ENCODE results near the gene ICAM1.
A peak's percentile ranks its signal among the peaks of the same experiment; 100 is the strongest.

ICAM1 gene, protein sequence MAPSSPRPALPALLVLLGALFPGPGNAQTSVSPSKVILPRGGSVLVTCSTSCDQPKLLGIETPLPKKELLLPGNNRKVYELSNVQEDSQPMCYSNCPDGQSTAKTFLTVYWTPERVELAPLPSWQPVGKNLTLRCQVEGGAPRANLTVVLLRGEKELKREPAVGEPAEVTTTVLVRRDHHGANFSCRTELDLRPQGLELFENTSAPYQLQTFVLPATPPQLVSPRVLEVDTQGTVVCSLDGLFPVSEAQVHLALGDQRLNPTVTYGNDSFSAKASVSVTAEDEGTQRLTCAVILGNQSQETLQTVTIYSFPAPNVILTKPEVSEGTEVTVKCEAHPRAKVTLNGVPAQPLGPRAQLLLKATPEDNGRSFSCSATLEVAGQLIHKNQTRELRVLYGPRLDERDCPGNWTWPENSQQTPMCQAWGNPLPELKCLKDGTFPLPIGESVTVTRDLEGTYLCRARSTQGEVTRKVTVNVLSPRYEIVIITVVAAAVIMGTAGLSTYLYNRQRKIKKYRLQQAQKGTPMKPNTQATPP

DNA sequence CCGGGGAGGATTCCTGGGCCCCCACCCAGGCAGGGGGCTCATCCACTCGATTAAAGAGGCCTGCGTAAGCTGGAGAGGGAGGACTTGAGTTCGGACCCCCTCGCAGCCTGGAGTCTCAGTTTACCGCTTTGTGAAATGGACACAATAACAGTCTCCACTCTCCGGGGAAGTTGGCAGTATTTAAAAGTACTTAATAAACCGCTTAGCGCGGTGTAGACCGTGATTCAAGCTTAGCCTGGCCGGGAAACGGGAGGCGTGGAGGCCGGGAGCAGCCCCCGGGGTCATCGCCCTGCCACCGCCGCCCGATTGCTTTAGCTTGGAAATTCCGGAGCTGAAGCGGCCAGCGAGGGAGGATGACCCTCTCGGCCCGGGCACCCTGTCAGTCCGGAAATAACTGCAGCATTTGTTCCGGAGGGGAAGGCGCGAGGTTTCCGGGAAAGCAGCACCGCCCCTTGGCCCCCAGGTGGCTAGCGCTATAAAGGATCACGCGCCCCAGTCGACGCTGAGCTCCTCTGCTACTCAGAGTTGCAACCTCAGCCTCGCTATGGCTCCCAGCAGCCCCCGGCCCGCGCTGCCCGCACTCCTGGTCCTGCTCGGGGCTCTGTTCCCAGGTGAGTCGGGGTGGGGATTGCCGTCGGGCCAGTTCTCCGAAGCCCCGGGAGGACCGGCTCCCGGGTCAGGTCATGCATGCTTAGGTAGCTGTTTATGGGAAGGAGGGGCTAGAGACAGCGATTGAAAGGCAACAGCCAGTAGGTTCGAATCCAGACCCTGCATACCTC, at the start of gene ICAM1:
TSS of gene ICAM1 (plus strand) at position 505 of the 779 bp plus-strand sequence. CDS start at position 545, 40 bp downstream.
- H3K9ac ChIP-seq (ENCODE audit: low read depth, low read length), result peak within 1 kb of the TSS; percentile 59; the same call in 1 of the 2 replicates
- no peaks in the 10 kb centered on the region; the same call in 1 of the 2 replicates for H3K4me1 ChIP-seq (ENCODE audit: insufficient read depth, low read length)
- H3K4me3 ChIP-seq (ENCODE audit: low read length), result peak within 1 kb of the TSS; percentile 68
- no peaks in the 10 kb centered on the region for H3K9me3 ChIP-seq (ENCODE audit: insufficient read depth, low read depth, low read length)
- no peaks in the 10 kb centered on the region for H3K36me3 ChIP-seq (ENCODE audit: insufficient read depth, low read depth, low read length)
- H3K27ac ChIP-seq (ENCODE audit: low read length), result no peak within 1 kb of the TSS
- H3K27me3 ChIP-seq (ENCODE audit: insufficient read depth, low read length), result peaks cover 43% of the 10 kb centered on the region

DNA sequence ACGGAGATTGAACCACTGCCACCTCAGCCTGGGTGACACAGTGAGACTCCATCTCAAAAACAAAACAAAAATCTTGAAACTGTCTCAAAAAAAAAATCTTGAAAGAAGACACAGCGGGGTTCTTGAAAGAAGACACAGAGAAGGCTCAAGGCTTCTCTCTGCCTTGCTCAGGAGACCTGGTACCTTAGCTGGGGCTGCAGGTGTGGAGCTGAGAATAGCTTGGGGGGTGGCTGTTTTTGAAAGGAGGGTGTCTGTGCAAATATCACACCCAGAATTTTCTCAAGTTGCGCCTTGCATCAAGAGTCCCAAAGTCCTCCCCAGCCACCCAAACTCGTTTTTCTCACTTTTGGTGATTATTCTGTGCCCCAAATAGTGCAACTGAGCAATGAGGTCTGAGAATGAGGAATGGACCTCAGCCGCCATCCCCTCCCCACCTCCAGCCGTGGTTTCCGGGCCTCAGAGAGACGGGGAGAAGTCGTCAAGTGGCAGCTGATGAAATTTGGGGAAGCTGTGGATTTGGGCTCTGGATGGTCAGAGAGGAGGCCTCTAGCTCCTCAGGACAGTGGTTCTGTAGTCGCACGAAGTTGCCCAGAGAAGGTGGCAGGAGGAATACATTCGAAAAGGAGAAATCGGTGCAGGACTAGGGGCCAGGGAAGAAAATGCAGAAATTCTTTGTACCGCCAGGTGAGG, 48.6 kb upstream of the ICAM1 start:
- H3K9me3 ChIP-seq (ENCODE audit: insufficient read depth, low read depth, low read length), result no peaks in the 10 kb centered on the region; the same call in 1 of the 2 replicates
- no peaks in the 10 kb centered on the region for H3K4me1 ChIP-seq (ENCODE audit: insufficient read depth, low read length)
- H3K36me3 ChIP-seq (ENCODE audit: insufficient read depth, low read depth, low read length), result peaks cover 5% of the 10 kb centered on the region; the same call in 1 of the 2 replicates
- no peak overlapping the region for H3K4me3 ChIP-seq (ENCODE audit: low read length)
- H3K27ac ChIP-seq (ENCODE audit: low read length), result no peak overlapping the region
- H3K27me3 ChIP-seq (ENCODE audit: insufficient read depth, low read length), result no peaks in the 10 kb centered on the region
- H3K9ac ChIP-seq (ENCODE audit: low read depth, low read length), result no peak overlapping the region

DNA sequence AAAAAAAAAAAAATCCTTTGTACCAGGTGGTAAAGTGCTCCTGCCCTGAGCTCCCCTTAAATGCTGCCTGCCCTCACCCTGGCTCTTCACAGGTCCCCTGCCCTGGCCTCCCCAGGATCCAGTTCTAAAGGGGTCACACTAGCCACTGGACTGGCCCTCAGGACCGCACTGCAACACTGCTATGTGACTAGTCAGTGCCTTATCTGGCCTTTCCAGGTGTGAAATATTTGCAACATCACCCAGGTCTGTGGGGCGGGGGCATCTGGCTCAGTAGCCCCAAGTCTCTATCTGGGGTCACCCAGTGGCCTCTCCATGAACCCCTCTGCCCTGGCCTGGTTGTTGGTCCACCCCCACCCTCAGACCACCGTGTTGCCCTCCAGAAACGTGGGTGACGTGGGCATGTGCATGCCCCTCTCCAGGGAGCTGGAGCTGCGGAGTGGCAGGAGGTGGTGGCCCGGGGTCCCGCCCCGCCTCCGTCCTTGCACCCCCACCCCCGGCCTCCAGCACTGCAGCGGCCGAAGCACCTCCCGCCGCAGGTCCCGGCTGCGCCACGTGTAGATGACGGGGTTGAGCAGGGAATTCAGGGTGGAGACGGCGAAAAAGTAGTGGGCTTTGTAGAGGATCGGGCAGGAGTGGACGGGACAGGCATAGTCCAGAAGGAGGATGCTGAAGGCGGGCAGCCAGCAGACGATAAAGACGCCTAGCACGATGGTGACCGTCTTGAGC, 47.3 kb upstream of the ICAM1 start:
- Histone ChIP-seq H3K4me1 (ENCODE audit: insufficient read depth, low read length) (no peaks in the 10 kb centered on the region), H3K27ac (ENCODE audit: low read length) (no peak overlapping the region), H3K9me3 (ENCODE audit: insufficient read depth, low read depth, low read length) (no peaks in the 10 kb centered on the region; the same call in 1 of the 2 replicates), H3K27me3 (ENCODE audit: insufficient read depth, low read length) (no peaks in the 10 kb centered on the region), H3K4me3 (ENCODE audit: low read length) (no peak overlapping the region), H3K9ac (ENCODE audit: low read depth, low read length) (no peak overlapping the region), H3K36me3 (ENCODE audit: insufficient read depth, low read depth, low read length) (peaks cover 5% of the 10 kb centered on the region; the same call in 1 of the 2 replicates)

DNA sequence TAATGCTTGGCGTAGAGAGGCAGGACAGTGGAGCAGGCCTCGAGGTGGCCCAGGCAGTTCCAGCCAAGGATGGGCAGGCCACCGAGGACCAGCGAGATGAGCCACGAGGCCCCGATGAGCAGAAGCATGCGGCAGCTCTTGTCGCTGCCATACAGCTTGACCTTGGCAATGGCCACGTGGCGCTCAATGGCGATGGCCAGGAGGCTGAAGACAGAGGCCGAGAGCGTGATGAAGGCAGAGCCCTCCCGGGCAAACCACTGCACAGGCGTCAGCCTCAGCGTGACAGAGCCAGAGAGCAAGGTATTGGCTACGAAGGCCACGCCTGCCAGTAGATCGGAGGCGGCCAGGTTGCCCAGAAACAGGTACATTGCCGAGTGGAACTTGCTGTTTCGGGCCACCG, 46.6 kb upstream of the ICAM1 start:
- Histone ChIP-seq H3K9me3 (ENCODE audit: insufficient read depth, low read depth, low read length) (no peaks in the 10 kb centered on the region; the same call in 1 of the 2 replicates), H3K9ac (ENCODE audit: low read depth, low read length) (no peak overlapping the region), H3K27me3 (ENCODE audit: insufficient read depth, low read length) (no peaks in the 10 kb centered on the region), H3K4me1 (ENCODE audit: insufficient read depth, low read length) (no peaks in the 10 kb centered on the region), H3K27ac (ENCODE audit: low read length) (no peak overlapping the region), H3K4me3 (ENCODE audit: low read length) (no peak overlapping the region), H3K36me3 (ENCODE audit: insufficient read depth, low read depth, low read length) (peaks cover 5% of the 10 kb centered on the region; the same call in 1 of the 2 replicates)

DNA sequence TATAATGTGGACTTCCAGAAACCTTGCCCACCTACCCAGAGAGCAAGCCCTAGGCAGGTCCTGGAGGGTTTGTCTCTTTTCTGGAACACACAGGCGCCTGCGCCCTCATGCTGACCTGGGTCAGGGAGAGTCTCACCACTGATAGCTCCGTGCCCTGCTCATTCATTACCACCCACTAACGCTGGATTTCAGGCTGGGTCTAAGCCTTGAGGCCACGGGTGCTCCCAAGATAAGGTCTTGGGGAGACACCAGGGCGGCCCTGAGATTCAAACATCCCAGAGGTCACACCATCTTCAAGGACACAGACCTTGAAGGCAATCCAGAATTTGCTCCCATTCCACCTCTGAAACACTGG, 44.9 kb upstream of the ICAM1 start:
- Histone ChIP-seq H3K27ac (ENCODE audit: low read length) (no peak overlapping the region), H3K9me3 (ENCODE audit: insufficient read depth, low read depth, low read length) (no peaks in the 10 kb centered on the region), H3K4me1 (ENCODE audit: insufficient read depth, low read length) (no peaks in the 10 kb centered on the region), H3K4me3 (ENCODE audit: low read length) (no peak overlapping the region), H3K36me3 (ENCODE audit: insufficient read depth, low read depth, low read length) (peaks cover 5% of the 10 kb centered on the region; the same call in 1 of the 2 replicates), H3K27me3 (ENCODE audit: insufficient read depth, low read length) (no peaks in the 10 kb centered on the region; the same call in 1 of the 2 replicates), H3K9ac (ENCODE audit: low read depth, low read length) (no peak overlapping the region)

DNA sequence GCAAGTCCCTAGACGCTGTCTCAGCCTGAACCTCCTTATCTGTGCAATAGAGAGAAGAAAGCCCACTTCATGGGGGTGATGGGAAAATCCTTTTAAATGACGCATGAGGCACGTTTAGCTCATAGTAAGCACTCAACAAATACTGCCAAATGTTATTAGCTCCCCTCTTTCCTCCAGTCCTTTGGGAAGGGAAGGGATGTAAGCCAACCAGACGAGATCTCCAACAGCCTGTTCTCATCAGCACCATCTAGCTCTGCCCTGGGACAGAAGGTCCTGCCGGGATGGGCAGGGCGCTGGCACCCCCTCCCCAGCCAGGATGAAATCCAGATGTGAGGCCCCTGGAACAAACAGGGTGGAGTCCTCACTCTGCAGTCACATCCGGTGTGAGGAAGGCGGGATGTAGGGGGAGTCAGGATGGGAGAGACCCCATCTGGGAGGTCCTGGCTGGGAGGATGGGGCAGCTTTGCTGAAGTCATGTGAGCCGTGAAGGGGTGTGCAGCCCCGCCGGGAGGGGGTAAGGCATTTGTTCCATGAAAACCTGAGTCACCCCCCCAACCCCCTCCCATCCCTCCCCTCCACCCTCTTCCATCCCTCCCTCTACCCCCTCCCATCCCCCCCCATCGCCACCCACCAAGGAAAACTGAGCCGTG, 44.4 kb upstream of the ICAM1 start:
- no peaks in the 10 kb centered on the region; the same call in 1 of the 2 replicates for H3K27me3 ChIP-seq (ENCODE audit: insufficient read depth, low read length)
- no peaks in the 10 kb centered on the region for H3K9me3 ChIP-seq (ENCODE audit: insufficient read depth, low read depth, low read length)
- no peaks in the 10 kb centered on the region for H3K4me1 ChIP-seq (ENCODE audit: insufficient read depth, low read length)
- peaks cover 5% of the 10 kb centered on the region; the same call in 1 of the 2 replicates for H3K36me3 ChIP-seq (ENCODE audit: insufficient read depth, low read depth, low read length)
- no peak overlapping the region for H3K9ac ChIP-seq (ENCODE audit: low read depth, low read length)
- H3K4me3 ChIP-seq (ENCODE audit: low read length), result no peak overlapping the region
- H3K27ac ChIP-seq (ENCODE audit: low read length), result no peak overlapping the region

DNA sequence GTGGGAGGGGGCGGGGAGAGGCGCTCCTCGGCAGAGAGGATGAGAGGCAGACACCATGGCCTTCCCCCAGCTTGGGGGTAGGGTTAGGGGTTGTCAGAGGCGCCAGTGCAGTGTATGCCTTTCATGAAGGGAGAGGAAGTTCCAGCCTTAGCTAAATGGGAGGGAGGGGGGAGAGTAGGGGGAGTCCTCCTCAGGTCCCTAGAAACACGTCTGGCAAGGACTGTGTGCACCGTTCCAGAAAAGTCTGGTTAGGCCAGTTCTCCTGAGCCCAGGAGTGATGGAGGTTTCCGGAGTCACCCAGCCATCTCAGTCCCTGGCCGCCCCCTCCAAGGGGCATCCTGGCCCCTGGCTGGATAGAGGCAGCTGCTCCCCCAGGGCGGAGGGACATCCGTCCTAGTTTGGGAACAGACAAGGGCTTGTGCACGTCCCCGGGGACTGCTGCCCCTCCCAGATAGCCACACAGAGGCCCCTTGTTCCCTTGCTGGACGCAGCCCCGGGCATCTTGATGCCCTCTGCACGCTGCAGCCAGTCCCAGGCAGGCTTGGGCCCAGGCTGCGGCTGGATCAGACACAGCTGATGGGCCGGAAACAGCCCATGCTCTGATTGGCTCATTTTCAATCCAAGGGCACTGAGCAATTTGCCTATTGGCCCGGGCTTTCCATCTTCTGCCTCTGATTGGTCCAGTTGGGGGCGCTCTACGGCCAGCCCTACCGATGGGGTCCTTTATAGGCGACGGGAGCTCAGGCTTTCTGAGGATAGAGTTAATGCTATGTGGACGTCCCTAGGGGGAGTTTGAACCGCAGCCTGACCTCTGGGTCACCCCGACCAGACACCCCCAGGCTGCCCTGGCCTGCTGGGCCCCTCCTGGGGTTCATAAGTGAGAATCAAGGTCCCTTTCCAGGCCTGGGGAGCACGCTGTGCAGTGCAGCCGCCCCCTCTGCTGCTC, 43.6 kb upstream of the ICAM1 start:
- no peaks in the 10 kb centered on the region for H3K4me1 ChIP-seq (ENCODE audit: insufficient read depth, low read length)
- no peak overlapping the region for H3K4me3 ChIP-seq (ENCODE audit: low read length)
- no peaks in the 10 kb centered on the region for H3K9me3 ChIP-seq (ENCODE audit: insufficient read depth, low read depth, low read length)
- no peak overlapping the region for H3K27ac ChIP-seq (ENCODE audit: low read length)
- H3K9ac ChIP-seq (ENCODE audit: low read depth, low read length), result no peak overlapping the region
- H3K27me3 ChIP-seq (ENCODE audit: insufficient read depth, low read length), result no peaks in the 10 kb centered on the region; the same call in 1 of the 2 replicates
- H3K36me3 ChIP-seq (ENCODE audit: insufficient read depth, low read depth, low read length), result peaks cover 5% of the 10 kb centered on the region; the same call in 1 of the 2 replicates

DNA sequence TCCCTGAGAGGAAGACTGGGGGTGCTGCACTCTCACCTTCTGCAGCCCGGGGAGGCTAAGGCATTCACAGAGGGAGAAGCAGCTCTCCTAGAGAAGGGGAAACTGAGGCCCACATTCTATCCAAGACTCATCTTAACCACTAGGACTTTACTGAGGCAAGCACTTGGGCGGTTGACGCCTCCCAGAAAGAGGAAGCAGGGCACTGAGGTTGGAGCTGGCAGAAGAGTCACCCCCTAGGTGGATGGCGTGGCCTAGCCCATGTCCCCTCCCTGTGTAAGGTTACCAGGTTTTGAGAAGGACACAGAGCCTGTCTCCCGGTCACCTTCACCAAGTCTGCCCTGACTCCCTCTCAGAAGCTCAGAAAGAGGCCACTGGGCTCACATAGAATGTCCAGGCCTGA, 42.5 kb upstream of the ICAM1 start:
- H3K27ac ChIP-seq (ENCODE audit: low read length), result no peak overlapping the region
- no peaks in the 10 kb centered on the region for H3K9me3 ChIP-seq (ENCODE audit: insufficient read depth, low read depth, low read length)
- no peak overlapping the region for H3K9ac ChIP-seq (ENCODE audit: low read depth, low read length)
- no peaks in the 10 kb centered on the region; the same call in 1 of the 2 replicates for H3K27me3 ChIP-seq (ENCODE audit: insufficient read depth, low read length)
- H3K4me1 ChIP-seq (ENCODE audit: insufficient read depth, low read length), result no peaks in the 10 kb centered on the region
- H3K4me3 ChIP-seq (ENCODE audit: low read length), result no peak overlapping the region
- H3K36me3 ChIP-seq (ENCODE audit: insufficient read depth, low read depth, low read length), result peaks cover 5% of the 10 kb centered on the region; the same call in 1 of the 2 replicates

DNA sequence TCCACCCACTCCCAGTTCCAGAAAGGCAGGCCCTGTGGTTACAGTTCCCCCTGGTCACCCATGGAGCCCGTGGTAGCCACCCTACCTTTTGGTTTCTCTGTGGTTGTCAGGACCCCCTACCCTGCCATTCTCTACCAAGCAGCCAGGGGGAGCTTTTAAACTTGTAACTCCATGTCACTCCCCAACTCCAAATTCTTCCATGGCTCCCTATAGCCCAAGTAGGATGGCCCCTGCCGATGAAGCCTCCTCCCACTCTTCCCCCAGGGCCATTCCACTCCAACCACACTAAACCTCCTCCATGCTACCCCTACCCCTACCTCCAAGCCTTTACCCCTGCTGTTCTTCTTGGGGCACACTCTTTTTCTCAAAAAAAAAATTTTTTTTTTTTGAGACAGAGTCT, 42.0 kb upstream of the ICAM1 start:
- Histone ChIP-seq H3K27ac (ENCODE audit: low read length) (no peak overlapping the region), H3K36me3 (ENCODE audit: insufficient read depth, low read depth, low read length) (peaks cover 5% of the 10 kb centered on the region; the same call in 1 of the 2 replicates), H3K9ac (ENCODE audit: low read depth, low read length) (no peak overlapping the region), H3K4me3 (ENCODE audit: low read length) (no peak overlapping the region), H3K27me3 (ENCODE audit: insufficient read depth, low read length) (no peaks in the 10 kb centered on the region; the same call in 1 of the 2 replicates), H3K4me1 (ENCODE audit: insufficient read depth, low read length) (no peaks in the 10 kb centered on the region), H3K9me3 (ENCODE audit: insufficient read depth, low read depth, low read length) (no peaks in the 10 kb centered on the region)

All from iPS-20b (cell line).